Measurements from ENCODE around the gene PHYKPL. TPM values are rescaled to one million over a fixed set of nuclear protein-coding genes. Genes with fewer than 3 reads are reported as not detected.

The PHYKPL gene
- total RNA-seq, 1 donor from 2014 or later: 20.5 TPM

GRCh38 chr5:178267876-178268275, 35.3 kb upstream of the PHYKPL start:
- no peaks in the 10 kb centered on the region for H3F3A ChIP-seq (ENCODE audit: low read depth)
- no peaks in the 10 kb centered on the region for H3K79me2 ChIP-seq (ENCODE audit: low read depth)
- peaks cover 5% of the 10 kb centered on the region for H3K4me1 Mint-ChIP-seq
- no peaks in the 10 kb centered on the region for H3K9me3 ChIP-seq (ENCODE audit: low read depth)
- no peak overlapping the region for H3K27ac Mint-ChIP-seq
- peaks cover 9% of the 10 kb centered on the region for H3K27me3 Mint-ChIP-seq (ENCODE audit: insufficient read depth, low read depth)
- H3K4me3 Mint-ChIP-seq: no peak overlapping the region
- H3K27me3 ChIP-seq: no peaks in the 10 kb centered on the region
- H3K27ac ChIP-seq: no peak overlapping the region
- H3K4me3 ChIP-seq: no peak overlapping the region
- H3K36me3 Mint-ChIP-seq: no peaks in the 10 kb centered on the region
- no peak for DNase-seq (ENCODE audit: low spot score)
- H3K4me2 ChIP-seq: no peak overlapping the region
- H3K4me1 ChIP-seq: peaks cover 2% of the 10 kb centered on the region
- no peak overlapping the region for H2AFZ ChIP-seq (replicated peaks)
- no peaks in the 10 kb centered on the region for H3K9me3 Mint-ChIP-seq
- H3K36me3 ChIP-seq: no peaks in the 10 kb centered on the region
- no peak overlapping the region for H3K9ac ChIP-seq
- H4K20me1 ChIP-seq (ENCODE audit: low read depth): no peaks in the 10 kb centered on the region
- TF ChIP-seq CTCF (IDR thresholded peaks at IDR 0.05) (no peak), EZH2 (IDR thresholded peaks at IDR 0.05) (no peak), EZH2phosphoT487 (IDR thresholded peaks at IDR 0.05) (no peak)

- no peaks in the 10 kb centered on the region for H3F3A ChIP-seq (ENCODE audit: low read depth)
- H3K4me2 ChIP-seq: no peak overlapping the region
- no peak for DNase-seq (ENCODE audit: low spot score)
- H3K27ac Mint-ChIP-seq: peak overlapping the region; percentile 50
- TF ChIP-seq CTCF (IDR thresholded peaks at IDR 0.05) (no peak), EZH2 (IDR thresholded peaks at IDR 0.05) (no peak), EZH2phosphoT487 (IDR thresholded peaks at IDR 0.05) (no peak)
- H3K9ac ChIP-seq: no peak overlapping the region
- no peak overlapping the region for H3K4me3 ChIP-seq
- H3K27ac ChIP-seq: no peak overlapping the region
- H3K27me3 ChIP-seq: no peaks in the 10 kb centered on the region
- H3K4me3 Mint-ChIP-seq: no peak overlapping the region
- no peaks in the 10 kb centered on the region for H4K20me1 ChIP-seq (ENCODE audit: low read depth)
- no peaks in the 10 kb centered on the region for H3K79me2 ChIP-seq (ENCODE audit: low read depth)
- peaks cover 9% of the 10 kb centered on the region for H3K27me3 Mint-ChIP-seq (ENCODE audit: insufficient read depth, low read depth)
- H3K9me3 Mint-ChIP-seq: no peaks in the 10 kb centered on the region
- peaks cover 5% of the 10 kb centered on the region for H3K4me1 Mint-ChIP-seq
- no peak overlapping the region for H2AFZ ChIP-seq (replicated peaks)
- H3K36me3 ChIP-seq: no peaks in the 10 kb centered on the region
- H3K9me3 ChIP-seq (ENCODE audit: low read depth): no peaks in the 10 kb centered on the region
- H3K36me3 Mint-ChIP-seq: no peaks in the 10 kb centered on the region
- peaks cover 2% of the 10 kb centered on the region for H3K4me1 ChIP-seq
Observed at GRCh38 chr5:178267245-178267644, 34.6 kb upstream of the PHYKPL start.

GRCh38 chr5:178266581-178266980, 34.0 kb upstream of the PHYKPL start:
- no peak for TF ChIP-seq EZH2 (IDR thresholded peaks at IDR 0.05)
- no peak for TF ChIP-seq CTCF (IDR thresholded peaks at IDR 0.05)
- TF ChIP-seq EZH2phosphoT487 (IDR thresholded peaks at IDR 0.05): no peak
- peaks cover 2% of the 10 kb centered on the region for H3K4me1 ChIP-seq
- H3K36me3 ChIP-seq: no peaks in the 10 kb centered on the region
- no peaks in the 10 kb centered on the region for H3K27me3 ChIP-seq
- no peak overlapping the region for H3K27ac ChIP-seq
- no peak overlapping the region for H3K4me3 Mint-ChIP-seq
- no peaks in the 10 kb centered on the region for H4K20me1 ChIP-seq (ENCODE audit: low read depth)
- DNase-seq (ENCODE audit: low spot score): no peak
- H3K79me2 ChIP-seq (ENCODE audit: low read depth): no peaks in the 10 kb centered on the region
- no peaks in the 10 kb centered on the region for H3K9me3 ChIP-seq (ENCODE audit: low read depth)
- H3K4me3 ChIP-seq: no peak overlapping the region
- no peak overlapping the region for H2AFZ ChIP-seq (replicated peaks)
- no peaks in the 10 kb centered on the region for H3F3A ChIP-seq (ENCODE audit: low read depth)
- no peaks in the 10 kb centered on the region for H3K9me3 Mint-ChIP-seq
- H3K4me1 Mint-ChIP-seq: peaks cover 5% of the 10 kb centered on the region
- H3K27ac Mint-ChIP-seq: no peak overlapping the region
- H3K27me3 Mint-ChIP-seq (ENCODE audit: insufficient read depth, low read depth): peaks cover 13% of the 10 kb centered on the region
- no peaks in the 10 kb centered on the region for H3K36me3 Mint-ChIP-seq
- H3K4me2 ChIP-seq: no peak overlapping the region
- H3K9ac ChIP-seq: no peak overlapping the region
